HepG2 (cell line): ENCODE data around the gene MAP1LC3A. TPM values are rescaled to one million over a fixed set of nuclear protein-coding genes. Genes with fewer than 3 reads are reported as not detected.
A peak's percentile ranks its signal among the peaks of the same experiment; 100 is the strongest.

ENCODE experiments used
- ETV5 ChIP-seq: IDR thresholded peaks from 2 replicates; pipeline ENCODE4 v1.6.1; 2018; ENCODE audit warnings: missing biosample characterization, missing genetic modification reagents, inconsistent platforms, borderline replicate concordance
- HDAC1 ChIP-seq: sonication (generic); formaldehyde crosslinking; IDR thresholded peaks from 2 replicates; pipeline ENCODE4 v1.5.1; 2020; ENCODE audit warnings: mild to moderate bottlenecking, missing genetic modification reagents
- HOXD1 ChIP-seq: sonication (generic); formaldehyde crosslinking; IDR thresholded peaks from 2 replicates; pipeline ENCODE4 v1.5.0; 2020; ENCODE audit warnings: missing genetic modification reagents
- ISL2 ChIP-seq: sonication (generic); formaldehyde crosslinking; IDR thresholded peaks from 2 replicates; pipeline ENCODE4 v1.5.0; 2020; ENCODE audit warnings: missing genetic modification reagents
- KLF16 ChIP-seq, 2 experiments: sonication (generic) in 1 of 2; formaldehyde crosslinking in 1 of 2; IDR thresholded peaks; 2 replicates each; pipeline versions ENCODE4 v1.6.1 to v1.8.0; 2016 to 2023; ENCODE audit warnings: missing genetic modification reagents in 2 of 2, missing compliant biosample characterization in 1 of 2
- MLXIP ChIP-seq: sonication (generic); formaldehyde crosslinking; IDR thresholded peaks from 2 replicates; pipeline ENCODE4 v1.9.0; 2021; ENCODE audit warnings: missing genetic modification reagents, borderline replicate concordance
- RFX5 ChIP-seq: IDR thresholded peaks from 2 replicates; pipeline ENCODE4 v1.6.1; 2011; ENCODE audit warnings: low read depth, low read length, improper control_type of control experiment
- SIN3A ChIP-seq: IDR thresholded peaks from 2 replicates; pipeline ENCODE4 v1.6.1; 2011; ENCODE audit warnings: low read depth, mild to moderate bottlenecking, control low read depth, low read length, borderline replicate concordance
- STAG1 ChIP-seq: sonication (generic); formaldehyde crosslinking; IDR thresholded peaks from 2 replicates; pipeline ENCODE4 v1.4.0; 2020; ENCODE audit warnings: missing genetic modification reagents
- TGIF2 ChIP-seq: IDR thresholded peaks from 2 replicates; pipeline ENCODE4 v1.6.1; 2016; ENCODE audit warnings: control low read depth, missing compliant biosample characterization
- THYN1 ChIP-seq: sonication (generic); formaldehyde crosslinking; IDR thresholded peaks from 2 replicates; pipeline ENCODE4 v1.8.1; 2023; ENCODE audit warnings: low read depth, mild to moderate bottlenecking, moderate library complexity, missing genetic modification reagents, borderline replicate concordance
- ZBTB34 ChIP-seq: sonication (generic); formaldehyde crosslinking; IDR thresholded peaks from 2 replicates; pipeline ENCODE4 v1.8.0; 2022; ENCODE audit warnings: mild to moderate bottlenecking, missing genetic modification reagents
- ZBTB7A ChIP-seq: sonication (generic); formaldehyde crosslinking; IDR thresholded peaks from 2 replicates; pipeline ENCODE4 v1.8.0; 2022; ENCODE audit warnings: mild to moderate bottlenecking, missing genetic modification reagents
- ZKSCAN1 ChIP-seq: fragments of 150-350 bp; IDR thresholded peaks from 2 replicates; pipeline ENCODE4 v1.6.1; 2014; ENCODE audit warnings: low read length
- ZNF205 ChIP-seq: IDR thresholded peaks from 2 replicates; pipeline ENCODE4 v1.6.1; 2018; ENCODE audit warnings: missing biosample characterization, missing genetic modification reagents
- ZNF281 ChIP-seq: sonication (generic); formaldehyde crosslinking; IDR thresholded peaks from 2 replicates; pipeline ENCODE4 v1.4.0; 2020; ENCODE audit warnings: missing genetic modification reagents, borderline replicate concordance
- ZNF350 ChIP-seq: sonication (generic); formaldehyde crosslinking; IDR thresholded peaks from 2 replicates; pipeline ENCODE4 v1.4.0; 2020; ENCODE audit warnings: mild to moderate bottlenecking, low read depth, missing genetic modification reagents, borderline replicate concordance
- ZNF503 ChIP-seq: sonication (generic); formaldehyde crosslinking; IDR thresholded peaks from 2 replicates; pipeline ENCODE4 v1.4.0; 2020; ENCODE audit warnings: missing genetic modification reagents
- ZNF543 ChIP-seq: sonication (generic); formaldehyde crosslinking; IDR thresholded peaks from 2 replicates; pipeline ENCODE4 v1.4.0; 2020; ENCODE audit warnings: mild to moderate bottlenecking, missing genetic modification reagents
- ZNF547 ChIP-seq: sonication (generic); formaldehyde crosslinking; IDR thresholded peaks from 2 replicates; pipeline ENCODE4 v1.5.1; 2020; ENCODE audit warnings: mild to moderate bottlenecking, missing genetic modification reagents
- ZNF720 ChIP-seq: sonication (generic); formaldehyde crosslinking; IDR thresholded peaks from 2 replicates; pipeline ENCODE4 v1.4.0; 2020; ENCODE audit warnings: missing genetic modification reagents
- polyA plus RNA-seq, 8 experiments: library from polyadenylated mRNA; depleted of rRNA in 3 of 8; stranded (reverse) in 7 of 8; unstranded in 1 of 8; fragments of >200 nt; fragmentation: Illumina TruSeq in 4 of 8; extraction: Trizol in 4 of 8; gene quantifications; 2 replicates each; pipeline versions ENCODE4 v1.2.1 to v1.2.3, GENCODE V29; 2011 to 2016; ENCODE audit warnings: low read depth in 4 of 8, missing spikeins in 1 of 8, mixed read lengths in 1 of 8; ENCODE audit not compliant: insufficient read depth in 1 of 8
- total RNA-seq, 5 experiments: library from RNA; depleted of rRNA; stranded (reverse); fragments of >200 nt; fragmentation: Illumina TruSeq; extraction: Trizol; gene quantifications; 2 replicates each; pipeline ENCODE4 v1.2.3, GENCODE V29; 2016; ENCODE audit warnings: low read depth in 1 of 5

MAP1LC3A gene
- total and polyA plus RNA-seq, 2 of the 13 experiments (the other 11 are each of a cell fraction or from before 2014, with no cell fraction given) = not detected

- TF ChIP-seq MLXIP (CRISPR knock-in tag) = no peak
- TF ChIP-seq ZNF350 (CRISPR knock-in tag) = no peak
- no peak for TF ChIP-seq STAG1
- TF ChIP-seq ZNF503 (CRISPR knock-in tag) = no peak
- TF ChIP-seq RFX5 = no peak
- no peak for TF ChIP-seq ZKSCAN1
- no peak for TF ChIP-seq ZNF281 (CRISPR knock-in tag)
- TF ChIP-seq ISL2 (CRISPR knock-in tag) = no peak
- TF ChIP-seq TGIF2 (CRISPR knock-in tag) = no peak
- TF ChIP-seq ZBTB34 = no peak
- TF ChIP-seq ETV5 = peak; percentile 55; the same call in 1 of the 2 replicates
- no peak for TF ChIP-seq ZNF720 (CRISPR knock-in tag)
- peak; percentile 20; the same call in 1 of the 2 replicates for TF ChIP-seq ZNF205 (CRISPR knock-in tag)
- TF ChIP-seq ZBTB7A = no peak
- TF ChIP-seq ZNF543 = no peak
- no peak for TF ChIP-seq KLF16 (CRISPR knock-in tag; IDR thresholded peaks at IDR 0.05)
- no peak for TF ChIP-seq SIN3A
- no peak for TF ChIP-seq THYN1 (CRISPR knock-in tag)
- TF ChIP-seq HOXD1 = no peak
- TF ChIP-seq ZNF547 = no peak
- TF ChIP-seq HDAC1 = 0 out of 2 replicates have a peak, but pooled peaks have one; percentile 11
Observed at GRCh38 chr20:34604980-34605788, 46.7 kb downstream of the MAP1LC3A start (continued).
